ENCODE data around the gene RCBTB2. TPM values are rescaled to one million over a fixed set of nuclear protein-coding genes. Genes with fewer than 3 reads are reported as not detected.

The RCBTB2 gene
- total RNA-seq, 2 donors from 2014 or later = 1.6 to 6.0 TPM

DNA sequence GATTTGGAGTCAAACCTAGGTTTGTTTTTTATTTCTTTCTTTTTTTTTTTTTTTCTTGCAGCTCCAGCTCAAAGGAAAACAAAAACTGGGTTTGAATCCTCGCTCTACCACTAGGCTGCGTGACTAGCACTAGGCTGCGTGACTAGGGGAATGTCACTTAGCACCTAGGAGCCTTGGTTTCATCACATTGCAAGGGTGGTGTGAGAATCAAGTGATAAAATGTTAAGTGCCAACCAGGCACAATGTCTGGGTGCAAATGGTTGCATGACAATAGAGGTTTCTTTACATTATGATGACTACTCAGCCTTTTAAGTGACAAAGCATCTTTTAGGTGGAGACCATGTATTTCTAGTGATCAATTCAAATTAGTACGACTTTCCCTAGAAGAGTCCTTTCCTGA lies 27.9 kb downstream of the RCBTB2 start:
- intact Hi-C loops (cut with DNase I) = no loop called here
- whole genome bisulfite sequencing, 2 donors = 87 to 90% methylated on average over 4 of the region's 4 CpGs
- Histone ChIP-seq H3K4me3 (no peak overlapping the region), H3K27me3 (no peaks in the 10 kb centered on the region), H3K27ac (peak overlapping the region in 2 of 4 donors; percentile 46 to 66), H3K9me3 (no peaks in the 10 kb centered on the region), H3K4me1 (no peaks in the 10 kb centered on the region), H3K36me3 (replicated peaks in 1 of 2; ENCODE audit: insufficient read depth in 1 of 2, low read depth in 2 of 2) (no peaks in the 10 kb centered on the region)
- ATAC-seq = no peak
- TF ChIP-seq, protein P1, sequence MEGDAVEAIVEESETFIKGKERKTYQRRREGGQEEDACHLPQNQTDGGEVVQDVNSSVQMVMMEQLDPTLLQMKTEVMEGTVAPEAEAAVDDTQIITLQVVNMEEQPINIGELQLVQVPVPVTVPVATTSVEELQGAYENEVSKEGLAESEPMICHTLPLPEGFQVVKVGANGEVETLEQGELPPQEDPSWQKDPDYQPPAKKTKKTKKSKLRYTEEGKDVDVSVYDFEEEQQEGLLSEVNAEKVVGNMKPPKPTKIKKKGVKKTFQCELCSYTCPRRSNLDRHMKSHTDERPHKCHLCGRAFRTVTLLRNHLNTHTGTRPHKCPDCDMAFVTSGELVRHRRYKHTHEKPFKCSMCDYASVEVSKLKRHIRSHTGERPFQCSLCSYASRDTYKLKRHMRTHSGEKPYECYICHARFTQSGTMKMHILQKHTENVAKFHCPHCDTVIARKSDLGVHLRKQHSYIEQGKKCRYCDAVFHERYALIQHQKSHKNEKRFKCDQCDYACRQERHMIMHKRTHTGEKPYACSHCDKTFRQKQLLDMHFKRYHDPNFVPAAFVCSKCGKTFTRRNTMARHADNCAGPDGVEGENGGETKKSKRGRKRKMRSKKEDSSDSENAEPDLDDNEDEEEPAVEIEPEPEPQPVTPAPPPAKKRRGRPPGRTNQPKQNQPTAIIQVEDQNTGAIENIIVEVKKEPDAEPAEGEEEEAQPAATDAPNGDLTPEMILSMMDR (IDR thresholded peaks at IDR 0.05) = no peak
- TF ChIP-seq POLR2A (IDR thresholded peaks at IDR 0.05) = no peak
- DNase-seq = no peak

DNA sequence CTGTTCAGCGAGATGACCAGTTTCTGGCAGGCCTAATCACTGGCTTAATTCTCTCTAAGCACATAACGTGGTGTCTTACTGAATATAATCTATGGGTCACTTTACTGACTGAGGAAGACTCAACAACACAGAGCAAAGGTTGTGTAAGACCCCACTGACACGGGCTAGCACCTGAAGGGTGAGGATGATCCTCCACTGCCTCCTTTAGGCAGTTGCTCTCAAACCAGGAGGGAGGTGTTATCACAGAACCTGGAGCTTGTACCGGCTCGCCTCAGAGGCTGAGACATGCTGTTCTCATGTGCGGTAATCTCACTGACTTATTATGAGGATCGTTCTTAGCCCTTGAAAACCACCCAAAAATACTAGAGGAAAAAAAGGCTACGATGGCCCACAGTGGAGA lies 28.3 kb downstream of the RCBTB2 start:
- no peak overlapping the region for H3K4me3 ChIP-seq
- WGBS, 2 donors = 94 to 95% methylated on average over 8 of the region's 8 CpGs
- TF ChIP-seq POLR2A (IDR thresholded peaks at IDR 0.05) = no peak
- TF ChIP-seq, protein P1 (IDR thresholded peaks at IDR 0.05) = no peak
- H3K27ac ChIP-seq = peak overlapping the region in 1 of 4 donors; percentile 66
- no peaks in the 10 kb centered on the region for H3K9me3 ChIP-seq
- DNase-seq (no peak), ATAC-seq (no peak)
- H3K4me1 ChIP-seq = no peaks in the 10 kb centered on the region
- H3K27me3 ChIP-seq = no peaks in the 10 kb centered on the region
- intact Hi-C loops (cut with DNase I) = no loop called here
- no peaks in the 10 kb centered on the region for H3K36me3 ChIP-seq (replicated peaks in 1 of 2; ENCODE audit: insufficient read depth in 1 of 2, low read depth in 2 of 2)

DNA sequence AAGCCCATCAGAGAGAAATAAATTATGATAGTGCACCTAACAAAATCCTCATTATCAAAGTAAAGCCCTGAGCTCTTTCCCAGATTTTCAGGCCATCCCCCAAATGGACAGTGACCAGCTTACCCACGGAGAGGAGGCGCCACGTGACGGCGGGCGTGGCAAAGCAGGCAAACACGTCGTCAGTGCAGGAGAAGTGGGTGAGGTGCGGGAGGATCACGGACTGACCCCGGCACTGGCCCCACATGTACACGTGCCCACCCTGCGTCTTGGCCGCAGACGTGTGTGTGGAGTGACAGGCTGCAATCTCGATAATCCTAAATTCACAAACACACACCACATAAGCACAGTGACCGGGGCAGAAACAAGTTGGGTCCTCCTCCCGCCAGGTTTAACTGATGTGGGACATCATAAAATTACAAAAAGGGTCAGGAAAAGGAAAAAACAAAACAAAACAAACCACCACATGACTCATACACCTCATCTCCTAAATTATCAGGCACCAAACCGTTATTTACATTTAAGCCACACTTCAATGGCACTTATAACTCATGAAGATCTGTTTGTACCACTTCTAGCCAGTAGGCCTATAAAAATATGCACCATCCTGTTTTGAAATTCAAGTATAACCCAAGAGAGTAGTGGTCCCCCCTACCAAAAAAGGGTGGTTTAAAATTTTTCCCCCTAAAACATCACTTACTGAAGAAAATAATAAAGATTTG lies 30.1 kb downstream of the RCBTB2 start:
- no peaks in the 10 kb centered on the region for H3K36me3 ChIP-seq (replicated peaks in 1 of 2; ENCODE audit: insufficient read depth in 1 of 2, low read depth in 2 of 2)
- ATAC-seq (no peak), DNase-seq (no peak)
- H3K4me3 ChIP-seq = no peak overlapping the region
- H3K9me3 ChIP-seq = no peaks in the 10 kb centered on the region
- 87 to 91% methylated on average over 19 of the region's 19 CpGs for WGBS, 2 donors
- TF ChIP-seq, protein P1 (IDR thresholded peaks at IDR 0.05) = no peak
- no peak for TF ChIP-seq POLR2A (IDR thresholded peaks at IDR 0.05)
- H3K4me1 ChIP-seq = no peaks in the 10 kb centered on the region
- H3K27ac ChIP-seq = no peak overlapping the region
- intact Hi-C loops (cut with DNase I) = no loop called here
- H3K27me3 ChIP-seq = no peaks in the 10 kb centered on the region

DNA sequence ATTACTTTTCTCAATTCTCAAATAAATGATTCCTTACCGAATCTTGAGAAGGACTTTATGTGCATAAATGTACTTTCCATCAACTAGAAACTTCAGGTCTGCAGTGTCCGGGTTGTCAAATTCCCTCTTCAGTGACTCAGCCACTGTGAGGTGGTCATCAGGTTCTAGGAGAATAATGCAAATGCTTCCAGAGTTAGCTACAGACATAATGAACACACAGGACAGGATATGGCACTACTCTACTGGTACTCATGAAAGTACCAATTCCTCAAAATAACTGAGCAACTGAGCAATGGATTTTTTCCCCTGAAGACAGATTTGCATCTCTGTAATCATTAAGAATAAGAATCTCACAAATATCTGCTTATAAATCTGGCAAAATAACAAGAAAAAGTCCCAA lies 31.2 kb downstream of the RCBTB2 start:
- WGBS, 2 donors = 82 to 89% methylated on average over 2 of the region's 2 CpGs
- Histone ChIP-seq H3K4me1 (no peaks in the 10 kb centered on the region), H3K36me3 (replicated peaks in 1 of 2; ENCODE audit: insufficient read depth in 1 of 2, low read depth in 2 of 2) (no peaks in the 10 kb centered on the region), H3K27ac (peak overlapping the region in 1 of 4 donors; percentile 36), H3K27me3 (no peaks in the 10 kb centered on the region), H3K4me3 (no peak overlapping the region), H3K9me3 (no peaks in the 10 kb centered on the region)
- intact Hi-C loops (cut with DNase I) = no loop called here
- no peak for TF ChIP-seq POLR2A (IDR thresholded peaks at IDR 0.05)
- TF ChIP-seq, protein P1 (IDR thresholded peaks at IDR 0.05) = no peak
- no peak for DNase-seq
- no peak for ATAC-seq

DNA sequence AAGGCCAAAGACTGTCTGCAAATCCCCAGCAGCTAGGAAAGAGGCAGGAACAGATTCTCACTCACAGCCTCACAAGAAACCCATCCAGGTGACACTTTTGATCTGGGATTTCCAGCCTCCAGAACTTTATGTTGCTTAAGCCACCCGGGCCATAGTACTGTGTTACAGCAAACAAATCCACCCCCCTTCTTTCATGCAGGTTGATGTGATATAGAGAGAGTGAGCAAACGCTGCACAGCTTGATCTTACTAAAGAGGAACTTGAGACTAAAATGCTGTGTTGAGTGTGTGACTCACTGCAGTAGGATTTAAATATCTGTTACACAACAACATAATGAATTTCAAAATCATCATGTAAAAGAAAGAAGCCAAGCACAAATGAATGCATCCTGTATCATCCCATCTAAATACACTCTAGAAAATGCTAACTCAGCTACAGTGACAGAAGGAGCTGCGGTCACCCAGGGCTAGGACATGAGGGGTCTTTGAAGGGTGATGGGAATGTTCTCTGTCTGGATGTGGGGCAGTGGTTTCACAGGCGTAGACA lies 32.2 kb downstream of the RCBTB2 start:
- H3K4me1 ChIP-seq = no peaks in the 10 kb centered on the region
- intact Hi-C loops (cut with DNase I) = no loop called here
- 68 to 80% methylated on average over 4 of the region's 4 CpGs for WGBS, 2 donors
- no peaks in the 10 kb centered on the region for H3K9me3 ChIP-seq
- TF ChIP-seq POLR2A (IDR thresholded peaks at IDR 0.05) = peak in 1 of 3 donors; percentile 45
- TF ChIP-seq, protein P1 (IDR thresholded peaks at IDR 0.05) = no peak
- no peak for ATAC-seq
- H3K27me3 ChIP-seq = no peaks in the 10 kb centered on the region
- no peaks in the 10 kb centered on the region for H3K36me3 ChIP-seq (replicated peaks in 1 of 2; ENCODE audit: insufficient read depth in 1 of 2, low read depth in 2 of 2)
- peak in 1 of 4 donors; percentile 68 for DNase-seq
- H3K27ac ChIP-seq = peak overlapping the region in 1 of 4 donors; percentile 42
- no peak overlapping the region for H3K4me3 ChIP-seq
